PFSK-1 (cell line): ENCODE data around the gene ZGPAT.

ENCODE experiments used
- FOXP2 ChIP-seq: optimal IDR thresholded peaks from 2 replicates; pipeline ENCODE3; 2011; ENCODE audit warnings: borderline replicate concordance, control low read depth, inconsistent platforms; ENCODE audit not compliant: insufficient read depth; ENCODE audit errors: extremely low read length, extremely low read depth
- POLR2AphosphoS5 ChIP-seq: IDR thresholded peaks from 2 replicates; pipeline ENCODE4 v1.6.1; 2012; ENCODE audit warnings: low read depth, mild to moderate bottlenecking, control low read depth, low read length, moderate library complexity
- SIN3A ChIP-seq: IDR thresholded peaks from 2 replicates; pipeline ENCODE4 v1.6.1; 2012; ENCODE audit warnings: mild to moderate bottlenecking, low read length, moderate library complexity, borderline replicate concordance; ENCODE audit not compliant: insufficient read depth
- TF ChIP-seq, protein P1 (sequence below), 2 experiments: IDR thresholded peaks; 2 replicates each; pipeline versions ENCODE4 v1.6.1 to v1.8.0; 2011 to 2012; ENCODE audit warnings: low read depth in 2 of 2, low read length in 2 of 2, control low read depth in 1 of 2, inconsistent platforms in 1 of 2, mild to moderate bottlenecking in 1 of 2, moderate library complexity in 1 of 2; ENCODE audit not compliant: insufficient read depth in 1 of 2

GRCh38 chr20:63709149-63709527 lies 1.3 kb downstream of the ZGPAT start:
- TF ChIP-seq POLR2AphosphoS5 (no peak), SIN3A (no peak), FOXP2 (no peak)
- TF ChIP-seq, protein P1, sequence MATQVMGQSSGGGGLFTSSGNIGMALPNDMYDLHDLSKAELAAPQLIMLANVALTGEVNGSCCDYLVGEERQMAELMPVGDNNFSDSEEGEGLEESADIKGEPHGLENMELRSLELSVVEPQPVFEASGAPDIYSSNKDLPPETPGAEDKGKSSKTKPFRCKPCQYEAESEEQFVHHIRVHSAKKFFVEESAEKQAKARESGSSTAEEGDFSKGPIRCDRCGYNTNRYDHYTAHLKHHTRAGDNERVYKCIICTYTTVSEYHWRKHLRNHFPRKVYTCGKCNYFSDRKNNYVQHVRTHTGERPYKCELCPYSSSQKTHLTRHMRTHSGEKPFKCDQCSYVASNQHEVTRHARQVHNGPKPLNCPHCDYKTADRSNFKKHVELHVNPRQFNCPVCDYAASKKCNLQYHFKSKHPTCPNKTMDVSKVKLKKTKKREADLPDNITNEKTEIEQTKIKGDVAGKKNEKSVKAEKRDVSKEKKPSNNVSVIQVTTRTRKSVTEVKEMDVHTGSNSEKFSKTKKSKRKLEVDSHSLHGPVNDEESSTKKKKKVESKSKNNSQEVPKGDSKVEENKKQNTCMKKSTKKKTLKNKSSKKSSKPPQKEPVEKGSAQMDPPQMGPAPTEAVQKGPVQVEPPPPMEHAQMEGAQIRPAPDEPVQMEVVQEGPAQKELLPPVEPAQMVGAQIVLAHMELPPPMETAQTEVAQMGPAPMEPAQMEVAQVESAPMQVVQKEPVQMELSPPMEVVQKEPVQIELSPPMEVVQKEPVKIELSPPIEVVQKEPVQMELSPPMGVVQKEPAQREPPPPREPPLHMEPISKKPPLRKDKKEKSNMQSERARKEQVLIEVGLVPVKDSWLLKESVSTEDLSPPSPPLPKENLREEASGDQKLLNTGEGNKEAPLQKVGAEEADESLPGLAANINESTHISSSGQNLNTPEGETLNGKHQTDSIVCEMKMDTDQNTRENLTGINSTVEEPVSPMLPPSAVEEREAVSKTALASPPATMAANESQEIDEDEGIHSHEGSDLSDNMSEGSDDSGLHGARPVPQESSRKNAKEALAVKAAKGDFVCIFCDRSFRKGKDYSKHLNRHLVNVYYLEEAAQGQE (IDR thresholded peaks at IDR 0.05; ENCODE audit: insufficient read depth in 1 of 2, low read depth in 2 of 2, low read length in 2 of 2), result no peak
